Left renal cortex interstitium (tissue), 4 donors: Measurements from ENCODE around the gene CCDC57. TPM values are rescaled to one million over a fixed set of nuclear protein-coding genes. Genes with fewer than 3 reads are reported as not detected.

Experiments
- DNase-seq, 4 donors: peaks; one replicate each; pipeline ENCODE4 v3.0.0-alpha.2; 2013; ENCODE audit warnings: low read depth in 4 of 4, low spot score in 2 of 4, missing footprints in 1 of 4
- polyA plus RNA-seq, 4 donors: library from polyadenylated mRNA; unstranded; fragments of 120-200 nt; gene quantifications; one replicate each; pipeline ENCODE4 v1.2.1, GENCODE V29; 2013; ENCODE audit not compliant: insufficient read length in 4 of 4

CCDC57 gene
- polyA plus RNA-seq, 4 donors: 29.8 to 93.3 (median 62.1) TPM

- DNase-seq: no peak
Measured at GRCh38 chr17:82058855-82059249, 153.8 kb downstream of the CCDC57 start.

GRCh38 chr17:82058230-82058854 is 154.3 kb downstream of the CCDC57 start:
- no peak for DNase-seq

DNA sequence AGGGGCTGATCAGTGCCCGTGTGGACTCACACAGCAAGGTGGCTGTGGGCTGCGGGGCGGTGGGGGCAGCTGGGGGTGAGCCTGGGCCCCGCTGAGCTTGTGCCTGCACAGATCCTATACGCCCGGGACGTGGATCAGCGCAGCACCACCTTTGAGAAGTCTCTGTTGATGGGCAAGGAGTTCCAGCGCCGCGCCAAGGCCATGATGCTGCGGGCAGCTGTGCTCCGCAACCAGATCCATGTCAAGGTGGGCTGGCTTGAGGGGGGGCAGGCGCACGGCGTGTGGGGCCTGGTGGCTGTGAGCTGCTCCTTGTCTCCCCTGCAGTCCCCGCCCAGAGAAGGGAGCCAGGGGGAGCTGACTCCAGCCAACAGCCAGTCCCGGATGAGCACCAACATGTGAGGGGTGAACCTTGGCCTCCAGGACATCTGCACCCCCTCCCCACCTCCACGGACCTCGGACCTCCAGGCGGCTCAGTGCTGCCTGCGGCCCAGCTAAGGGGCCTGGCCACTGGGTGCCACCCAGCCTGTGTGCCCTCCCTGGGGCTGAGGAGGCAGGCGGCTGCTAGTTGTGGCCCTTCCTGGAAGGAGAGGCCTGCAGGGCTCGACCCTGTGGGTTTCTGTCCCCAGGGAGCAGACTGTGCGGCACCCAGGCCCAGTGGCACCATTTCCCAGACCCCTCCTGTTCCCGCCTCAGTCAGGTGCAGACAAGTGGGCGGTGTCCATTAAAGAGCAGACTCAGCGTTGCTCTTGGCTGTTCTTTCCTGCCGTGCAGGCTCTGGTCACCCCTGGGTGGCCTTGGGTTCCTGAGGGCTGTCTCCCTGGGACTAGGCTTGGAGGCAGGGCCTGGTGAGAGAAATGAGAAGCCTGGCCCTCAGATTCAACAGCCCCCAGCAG is 155.7 kb downstream of the CCDC57 start:
- DNase-seq: no peak

DNA sequence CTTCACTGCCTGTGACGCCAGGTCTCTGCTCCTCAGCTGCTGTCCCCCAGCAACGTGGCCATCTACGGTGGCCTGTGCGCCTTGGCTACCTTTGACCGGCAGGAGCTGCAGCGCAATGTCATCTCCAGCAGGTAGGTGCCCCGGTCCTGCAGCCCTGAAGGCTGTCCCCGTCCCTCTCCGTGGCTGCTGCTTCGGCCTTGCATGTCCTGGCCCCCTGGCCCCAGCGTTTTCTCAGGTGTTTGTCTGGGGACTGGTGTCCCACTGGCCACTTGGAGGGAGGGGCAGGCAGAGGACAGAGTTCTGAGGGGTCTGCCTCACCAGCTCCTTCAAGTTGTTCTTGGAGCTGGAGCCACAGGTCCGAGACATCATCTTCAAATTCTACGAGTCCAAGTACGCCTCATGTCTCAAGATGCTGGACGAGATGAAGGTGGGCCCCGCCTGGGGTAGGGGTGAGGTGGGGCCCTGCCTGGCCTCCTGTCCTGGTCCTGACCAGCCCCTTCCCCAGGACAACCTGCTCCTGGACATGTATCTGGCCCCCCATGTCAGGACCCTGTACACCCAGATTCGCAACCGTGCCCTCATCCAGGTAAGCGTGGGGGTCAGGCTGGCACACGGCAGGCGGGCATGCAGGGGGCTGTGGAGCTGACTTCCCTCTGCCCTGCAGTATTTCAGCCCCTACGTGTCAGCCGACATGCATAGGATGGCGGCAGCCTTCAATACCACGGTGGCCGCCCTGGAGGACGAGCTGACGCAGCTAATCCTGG is 156.5 kb downstream of the CCDC57 start:
- no peak for DNase-seq

GRCh38 chr17:82055023-82055964 is 157.3 kb downstream of the CCDC57 start:
- DNase-seq: no peak

DNA sequence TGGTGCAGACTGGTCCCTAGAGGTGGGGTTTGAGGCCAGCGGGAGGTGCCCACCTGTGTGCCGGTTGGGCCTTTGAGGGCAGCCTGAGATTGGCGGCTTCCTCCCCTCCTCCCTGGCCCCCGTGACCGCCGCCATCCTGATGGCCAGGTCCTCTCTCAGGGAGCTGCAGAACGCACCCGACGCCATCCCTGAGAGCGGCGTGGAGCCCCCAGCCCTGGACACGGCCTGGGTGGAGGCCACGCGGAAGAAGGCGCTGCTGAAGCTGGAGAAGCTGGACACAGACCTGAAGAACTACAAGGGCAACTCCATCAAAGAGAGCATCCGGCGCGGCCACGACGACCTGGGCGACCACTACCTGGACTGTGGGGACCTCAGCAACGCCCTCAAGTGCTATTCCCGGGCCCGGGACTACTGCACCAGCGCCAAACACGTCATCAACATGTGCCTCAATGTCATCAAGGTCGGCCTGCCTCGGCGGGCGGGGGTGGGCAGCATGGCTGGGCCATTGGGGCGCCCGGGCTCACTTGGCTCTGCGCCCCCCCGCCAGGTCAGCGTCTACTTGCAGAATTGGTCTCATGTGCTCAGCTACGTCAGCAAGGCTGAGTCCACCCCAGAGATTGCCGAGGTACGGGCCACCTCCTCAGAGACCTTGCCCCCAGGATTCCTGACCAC is 158.2 kb downstream of the CCDC57 start:
- DNase-seq: no peak

- DNase-seq: no peak
Measured at GRCh38 chr17:82053556-82054263, 158.9 kb downstream of the CCDC57 start.

GRCh38 chr17:82053130-82053529 is 159.5 kb downstream of the CCDC57 start:
- no peak for DNase-seq

DNA sequence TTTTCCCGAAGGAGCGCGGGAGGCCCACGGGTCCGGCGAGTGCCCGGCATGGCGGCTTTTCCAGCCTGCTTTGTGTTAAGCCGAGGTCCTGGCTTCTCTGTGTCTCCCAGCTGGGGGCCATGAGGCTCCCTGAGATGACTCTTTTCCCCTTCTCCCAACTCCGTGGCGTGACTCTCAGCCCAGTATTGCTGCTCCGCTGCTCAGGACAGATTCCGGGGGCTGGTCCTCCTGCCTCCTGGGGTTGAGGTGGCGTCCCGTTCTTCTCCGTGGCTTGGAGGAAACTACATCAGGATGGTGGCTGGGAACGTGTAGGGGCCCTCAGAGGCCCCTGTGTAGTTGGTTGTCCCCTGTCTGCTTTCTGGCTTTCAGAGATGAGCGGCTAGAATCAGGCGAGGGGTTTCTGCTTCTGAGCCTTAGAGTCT is 160.0 kb downstream of the CCDC57 start:
- no peak for DNase-seq

DNA sequence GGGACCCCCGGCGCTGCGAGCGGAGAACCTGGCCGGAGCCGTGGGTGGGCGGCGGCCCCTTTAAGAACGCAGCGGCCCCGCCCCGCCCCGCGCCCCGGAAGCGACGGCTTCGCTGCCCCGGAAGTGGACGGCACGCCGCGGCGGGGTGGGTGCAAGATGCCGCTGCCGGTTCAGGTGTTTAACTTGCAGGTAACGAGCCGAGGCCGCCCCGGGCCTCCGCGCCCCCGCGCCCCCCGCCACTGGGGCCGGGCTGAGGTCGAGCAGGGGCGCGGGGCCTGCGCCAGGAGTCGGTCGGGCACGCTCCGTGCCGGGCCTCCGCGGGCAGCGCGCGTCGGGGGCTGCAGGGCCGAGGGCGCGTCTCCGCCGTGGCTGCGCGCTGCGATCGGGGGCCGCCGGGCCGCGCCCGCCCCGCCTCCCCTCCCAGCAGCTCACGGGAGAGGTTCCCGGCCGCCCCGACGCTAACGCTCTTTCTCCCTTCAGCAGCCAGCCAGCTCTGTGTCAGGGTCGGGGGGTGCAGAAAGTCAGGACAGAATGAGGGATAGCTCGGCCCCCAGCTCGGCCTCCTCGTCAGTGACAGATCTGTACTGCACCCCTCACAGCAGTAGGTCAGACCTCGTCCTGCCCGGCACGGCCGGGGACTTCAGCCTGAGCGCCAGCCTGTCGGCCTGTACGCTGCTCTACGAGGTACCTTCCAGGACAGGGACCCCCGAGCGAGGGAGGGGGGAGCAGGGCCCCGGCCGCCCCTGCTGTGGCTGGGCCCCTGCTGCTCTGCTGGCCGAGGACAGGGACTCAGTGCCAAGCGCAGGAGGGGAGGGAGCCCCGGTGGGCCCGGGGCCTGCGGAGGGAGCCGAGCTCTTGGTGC is 160.6 kb downstream of the CCDC57 start, which contains the start of the genes GPS1 and RFNG:
TSS of gene GPS1 (plus strand) at position 123 of the 862 bp plus-strand sequence. CDS start at position 157, 34 bp downstream.
TSS of gene RFNG (minus strand) at position 36 of the 862 bp plus-strand sequence. CDS start 45 bp downstream, outside the sequence.
- DNase-seq: peak in 1 of 4 donors; percentile 56

Other genes with a start within 250 kb of the CCDC57 start
- 10 to 100 TPM; 22.1 to 40.1 (median 35.8) TPM for gene ASPSCR1, start 235.2 kb downstream of the CCDC57 start, polyA plus RNA-seq
- 10 to 100 TPM; 36.3 to 49.2 (median 45.1) TPM for gene CENPX, start 190.0 kb downstream of the CCDC57 start, polyA plus RNA-seq
- 10 to 100 TPM in 3 of 4 donors, 1 to 10 TPM in 1; 10.0 to 19.6 (median 17.1) TPM for gene LRRC45, start 189.5 kb downstream of the CCDC57 start, polyA plus RNA-seq
- gene RAC3, start 181.2 kb downstream of the CCDC57 start, polyA plus RNA-seq: 10 to 100 TPM in 3 of 4 donors, 1 to 10 TPM in 1; 8.6 to 17.0 (median 14.9) TPM
- gene DCXR, start 175.1 kb downstream of the CCDC57 start, polyA plus RNA-seq: 100 to 1,000 TPM in 1 of 4 donors, 10 to 100 TPM in 3; 79.6 to 138 (median 86.5) TPM
- gene RFNG, start 161.0 kb downstream of the CCDC57 start, polyA plus RNA-seq: 10 to 100 TPM; 38.2 to 67.5 (median 52.2) TPM
- gene GPS1, start 160.9 kb downstream of the CCDC57 start, polyA plus RNA-seq: 100 to 1,000 TPM in 3 of 4 donors, 10 to 100 TPM in 1; 98.9 to 158 (median 137) TPM
- gene DUS1L, start 147.0 kb downstream of the CCDC57 start, polyA plus RNA-seq: 10 to 100 TPM; 67.0 to 99.5 (median 97.0) TPM
- 10 to 100 TPM; 29.5 to 65.2 (median 45.9) TPM for gene FASN, start 114.6 kb downstream of the CCDC57 start, polyA plus RNA-seq
- 10 to 100 TPM in 3 of 4 donors, 1 to 10 TPM in 1; 8.4 to 18.8 (median 11.5) TPM for gene SLC16A3, start 16.2 kb upstream of the CCDC57 start, polyA plus RNA-seq
- gene CSNK1D, start 60.9 kb upstream of the CCDC57 start, polyA plus RNA-seq: 100 to 1,000 TPM; 103 to 141 (median 126) TPM
- under 1 TPM; 0.17 to 0.65 (median 0.37) TPM for gene CD7, start 104.8 kb upstream of the CCDC57 start, polyA plus RNA-seq
- gene SECTM1, start 120.9 kb upstream of the CCDC57 start, polyA plus RNA-seq: 1 to 10 TPM; 1.2 to 3.4 (median 1.6) TPM
- not detected for gene TEX19, start 146.4 kb upstream of the CCDC57 start, polyA plus RNA-seq
- gene UTS2R, start 158.9 kb upstream of the CCDC57 start, polyA plus RNA-seq: 1 to 10 TPM in 1 of 4 donors, under 1 TPM in 3; 0.49 to 1.1 (median 0.67) TPM
- gene HEXD, start 205.5 kb upstream of the CCDC57 start, polyA plus RNA-seq: 10 to 100 TPM; 31.8 to 62.4 (median 42.6) TPM
- gene OGFOD3, start 205.7 kb upstream of the CCDC57 start, polyA plus RNA-seq: 10 to 100 TPM; 25.0 to 28.6 (median 26.5) TPM
- 10 to 100 TPM; 47.8 to 57.9 (median 56.8) TPM for gene CYBC1, start 237.9 kb upstream of the CCDC57 start, polyA plus RNA-seq
- 10 to 100 TPM; 74.7 to 94.5 (median 81.4) TPM for gene NARF, start 245.9 kb upstream of the CCDC57 start, polyA plus RNA-seq